Tibial artery (tissue), 4 donors: ENCODE data around the gene MIPOL1.
"Not testable (repeated sequence)": the region's sequence is repeated elsewhere in the genome, so short reads cannot be mapped to it uniquely, and the experiment has no call there.

ENCODE experiments used
- DNase-seq, 2 donors: peaks; one replicate each; pipeline ENCODE4 v3.0.0-alpha.2; 2019
- H3K27ac ChIP-seq, 2 donors: fragments of 200-600 bp; sonication (generic) in 1 of 2; 1 replicate in 1 of 2; 2 replicates in 1 of 2; pipeline ENCODE4 v1.5.1; 2018 to 2019; ENCODE audit warnings: mild to moderate bottlenecking in 1 of 2
- H3K27me3 ChIP-seq, 2 donors: fragments of 200-600 bp; sonication (generic) in 1 of 2; one replicate each; pipeline versions ENCODE4 v1.5.1 to v1.6.0; 2016 to 2019
- H3K36me3 ChIP-seq, 3 donors: fragments of 200-600 bp; sonication (generic) in 2 of 3; one replicate each; pipeline ENCODE4 v1.5.1; 2016 to 2019; ENCODE audit warnings: mild to moderate bottlenecking in 2 of 3
- H3K4me1 ChIP-seq, 4 donors: fragments of 200-600 bp; sonication (generic) in 2 of 4; 1 replicate in 3 of 4; 2 replicates in 1 of 4; pipeline ENCODE4 v1.5.1; 2016 to 2019
- H3K4me3 ChIP-seq, 2 donors: fragments of 200-600 bp; sonication (generic) in 1 of 2; 1 replicate in 1 of 2; 2 replicates in 1 of 2; pipeline ENCODE4 v1.5.1; 2018 to 2019; ENCODE audit warnings: mild to moderate bottlenecking in 2 of 2
- H3K9me3 ChIP-seq, 3 donors: fragments of 200-600 bp; sonication (generic) in 1 of 3; one replicate each; pipeline ENCODE4 v1.5.1; 2016 to 2019
- intact Hi-C: fragments of 100-400 bp; cut with DNase I; formaldehyde crosslinking; loops from one replicate; pipeline ENCODE4 v1.15.0; 2023; ENCODE audit warnings: low total_unique reads
- TF ChIP-seq, protein P1 (sequence below), 2 experiments: fragments of 200-600 bp in 1 of 2; fragments of 450-650 bp in 1 of 2; IDR thresholded peaks; one replicate each; pipeline ENCODE4 v1.5.1; 2017 to 2019; ENCODE audit warnings: antibody characterized with exemption in 2 of 2, mild to moderate bottlenecking in 1 of 2, moderate library complexity in 1 of 2

MIPOL1 gene

DNA sequence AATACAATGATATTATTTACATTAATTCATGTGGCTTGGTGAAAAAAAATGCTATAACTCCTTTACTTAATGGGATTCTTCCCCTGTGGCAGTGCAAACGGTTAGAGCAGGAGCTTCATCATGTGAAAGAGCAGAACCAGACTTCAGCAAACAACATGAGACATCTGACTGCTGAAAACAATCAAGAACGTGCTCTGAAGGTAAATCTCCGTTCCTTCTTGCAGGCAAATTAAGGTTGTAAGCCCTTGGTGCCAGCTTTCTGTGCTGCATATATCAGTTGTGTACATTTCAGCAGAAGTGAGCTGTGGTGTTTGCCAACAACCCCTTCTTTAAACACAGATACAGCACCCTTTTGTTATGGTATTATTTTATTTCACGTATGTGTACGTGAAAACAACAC, 171.7 kb downstream of the MIPOL1 start:
- H3K4me1 ChIP-seq = no peaks in the 10 kb centered on the region
- no peak overlapping the region for H3K4me3 ChIP-seq
- H3K9me3 ChIP-seq = peaks cover 0 to 6% (median 3%) of the 10 kb centered on the region in 3 donors
- no peaks in the 10 kb centered on the region for H3K27me3 ChIP-seq
- no peak for DNase-seq
- TF ChIP-seq, protein P1, sequence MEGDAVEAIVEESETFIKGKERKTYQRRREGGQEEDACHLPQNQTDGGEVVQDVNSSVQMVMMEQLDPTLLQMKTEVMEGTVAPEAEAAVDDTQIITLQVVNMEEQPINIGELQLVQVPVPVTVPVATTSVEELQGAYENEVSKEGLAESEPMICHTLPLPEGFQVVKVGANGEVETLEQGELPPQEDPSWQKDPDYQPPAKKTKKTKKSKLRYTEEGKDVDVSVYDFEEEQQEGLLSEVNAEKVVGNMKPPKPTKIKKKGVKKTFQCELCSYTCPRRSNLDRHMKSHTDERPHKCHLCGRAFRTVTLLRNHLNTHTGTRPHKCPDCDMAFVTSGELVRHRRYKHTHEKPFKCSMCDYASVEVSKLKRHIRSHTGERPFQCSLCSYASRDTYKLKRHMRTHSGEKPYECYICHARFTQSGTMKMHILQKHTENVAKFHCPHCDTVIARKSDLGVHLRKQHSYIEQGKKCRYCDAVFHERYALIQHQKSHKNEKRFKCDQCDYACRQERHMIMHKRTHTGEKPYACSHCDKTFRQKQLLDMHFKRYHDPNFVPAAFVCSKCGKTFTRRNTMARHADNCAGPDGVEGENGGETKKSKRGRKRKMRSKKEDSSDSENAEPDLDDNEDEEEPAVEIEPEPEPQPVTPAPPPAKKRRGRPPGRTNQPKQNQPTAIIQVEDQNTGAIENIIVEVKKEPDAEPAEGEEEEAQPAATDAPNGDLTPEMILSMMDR (IDR thresholded peaks at IDR 0.05) = no peak
- peaks cover 5 to 10% (median 5%) of the 10 kb centered on the region in 3 donors for H3K36me3 ChIP-seq
- intact Hi-C loops = no loop called here
- H3K27ac ChIP-seq = no peak overlapping the region

DNA sequence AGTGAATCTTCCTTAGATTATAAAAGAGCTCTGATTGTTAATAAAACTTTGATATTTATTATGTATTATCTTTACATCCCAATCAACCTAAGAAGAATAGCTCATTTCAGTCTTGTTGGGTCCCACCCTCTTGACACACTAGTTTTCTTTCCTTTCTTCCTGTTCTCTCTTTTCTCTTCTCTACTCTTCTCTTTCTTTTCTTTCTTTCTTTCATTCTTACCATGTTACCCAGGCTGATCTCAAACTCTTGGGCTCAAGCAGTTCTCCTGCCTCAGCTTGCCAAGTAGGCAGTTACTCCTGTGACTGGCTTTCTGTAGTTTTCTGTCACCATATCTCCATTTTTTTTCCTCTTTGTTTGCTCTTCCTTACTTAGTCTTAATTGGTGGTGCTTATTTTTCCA, 177.8 kb downstream of the MIPOL1 start:
- Histone ChIP-seq H3K27me3 (no peaks in the 10 kb centered on the region), H3K4me3 (no peak overlapping the region), H3K36me3 (peaks cover 0 to 5% (median 4%) of the 10 kb centered on the region in 3 donors), H3K9me3 (no peaks in the 10 kb centered on the region), H3K27ac (no peak overlapping the region), H3K4me1 (no peaks in the 10 kb centered on the region)
- DNase-seq = no peak
- intact Hi-C loops = no loop called here
- TF ChIP-seq, protein P1 (IDR thresholded peaks at IDR 0.05) = no peak

DNA sequence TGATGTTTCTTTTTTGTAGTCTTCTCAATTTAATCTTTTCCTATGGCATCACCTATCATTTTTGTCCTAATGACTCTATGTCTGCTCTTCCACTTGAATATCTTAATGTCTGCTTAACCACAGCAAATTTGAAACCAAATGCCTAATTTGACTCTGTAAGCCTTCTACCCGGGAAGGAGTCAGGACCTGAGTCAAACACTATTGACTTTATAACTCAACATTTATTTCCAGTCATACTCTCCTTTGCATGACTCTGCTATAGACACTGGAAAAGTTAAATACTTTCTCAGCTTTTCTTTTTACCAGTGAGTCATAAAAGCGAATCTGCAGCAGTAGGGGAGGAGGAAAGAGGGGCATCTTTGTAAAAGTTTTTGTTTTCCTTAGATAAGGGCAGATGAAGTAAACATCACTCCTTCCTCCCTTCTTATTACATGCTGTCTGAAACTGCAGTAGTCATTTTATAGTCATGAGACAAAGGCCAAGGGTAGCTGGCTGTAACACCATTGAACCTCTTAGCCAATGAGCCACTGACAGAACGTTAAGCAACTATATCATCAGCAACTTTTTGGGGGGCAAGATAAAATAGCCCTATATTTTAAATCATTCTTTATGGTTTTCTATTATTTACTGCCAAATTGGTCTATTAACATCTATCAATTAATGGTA, 179.3 kb downstream of the MIPOL1 start:
- H3K27ac ChIP-seq = no peak overlapping the region
- H3K4me1 ChIP-seq = no peaks in the 10 kb centered on the region
- no peak overlapping the region for H3K4me3 ChIP-seq
- H3K36me3 ChIP-seq = peaks cover 0 to 5% (median 4%) of the 10 kb centered on the region in 3 donors
- H3K9me3 ChIP-seq = no peaks in the 10 kb centered on the region
- TF ChIP-seq, protein P1 (IDR thresholded peaks at IDR 0.05) = no peak
- DNase-seq = no peak
- intact Hi-C loops = no loop called here
- H3K27me3 ChIP-seq = no peaks in the 10 kb centered on the region

DNA sequence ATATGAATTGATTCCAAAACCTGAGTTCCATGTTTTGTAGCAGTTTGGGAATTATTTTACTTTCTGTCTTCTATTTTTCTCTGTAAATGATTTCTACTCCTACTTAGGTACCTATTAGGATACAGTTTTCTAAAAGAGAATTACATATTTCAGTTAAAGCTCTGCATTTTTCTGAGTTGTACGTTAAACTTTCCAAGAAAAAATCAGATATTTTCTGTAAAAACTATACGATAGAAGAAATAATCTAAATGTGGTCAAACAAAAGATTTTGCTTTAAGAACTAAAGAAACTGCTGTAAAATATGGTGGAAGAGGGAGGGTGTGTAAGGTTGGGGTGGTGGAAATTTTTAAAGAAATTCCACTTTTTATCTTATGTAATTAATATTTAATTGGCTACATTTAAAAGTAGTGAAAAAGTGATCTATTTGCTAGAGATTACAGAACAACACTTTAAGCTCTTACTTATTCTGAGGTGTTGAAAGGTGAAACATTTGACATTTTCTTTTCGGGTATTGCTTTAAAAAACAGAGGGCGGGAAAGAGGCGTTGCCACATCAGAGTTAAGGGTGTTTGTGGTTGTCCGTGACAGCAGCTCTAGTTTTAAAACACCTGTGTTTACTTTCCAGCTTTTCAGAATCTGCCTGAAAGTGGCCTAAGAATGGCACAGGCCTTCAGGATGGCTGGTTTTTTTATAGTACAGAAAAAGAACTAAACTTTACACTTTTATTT, 187.3 kb downstream of the MIPOL1 start:
- Histone ChIP-seq H3K9me3 (no peaks in the 10 kb centered on the region), H3K36me3 (peaks cover 0 to 2% (median 0%) of the 10 kb centered on the region in 3 donors), H3K27me3 (no peaks in the 10 kb centered on the region), H3K27ac (no peak overlapping the region), H3K4me1 (no peaks in the 10 kb centered on the region), H3K4me3 (no peak overlapping the region)
- intact Hi-C loops = no loop called here
- TF ChIP-seq, protein P1 (IDR thresholded peaks at IDR 0.05) = no peak
- no peak for DNase-seq

DNA sequence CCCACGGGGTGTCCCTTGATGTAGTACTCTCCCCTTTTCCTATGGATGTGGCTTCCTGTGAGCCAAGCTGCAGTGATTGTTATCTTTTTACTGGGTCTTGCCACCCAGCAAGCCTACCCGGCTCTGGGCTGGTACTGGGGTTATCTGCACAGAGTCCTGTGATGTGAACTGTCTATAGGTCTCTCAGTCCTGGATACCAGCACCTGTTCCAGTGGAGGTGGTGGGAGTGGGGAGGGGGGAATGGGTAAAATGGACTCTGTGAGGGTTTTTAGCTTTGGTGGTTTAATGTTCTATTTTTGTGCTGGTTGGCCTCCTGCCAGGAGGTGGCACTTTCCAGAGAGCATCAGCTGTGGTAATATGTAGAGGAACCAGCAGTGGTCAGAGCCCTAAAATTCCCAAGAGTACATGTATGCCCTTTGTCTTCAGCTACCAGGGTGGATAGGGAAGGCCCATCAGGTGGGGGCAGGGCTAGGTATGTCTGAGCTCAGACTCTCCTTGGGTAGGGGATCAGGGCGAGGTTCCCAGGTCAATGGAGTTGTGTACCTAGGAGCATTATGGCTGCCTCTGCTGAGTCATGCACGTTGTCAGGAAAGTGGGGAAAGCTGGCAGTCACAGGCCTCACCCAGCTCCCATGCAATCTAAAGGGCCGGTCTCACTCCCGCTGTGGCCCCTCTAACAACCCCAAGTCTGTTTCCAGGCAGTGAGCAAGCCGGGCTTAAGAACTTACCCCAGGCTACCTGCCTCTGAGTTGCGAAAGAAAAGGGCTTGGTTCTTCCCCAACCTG, 199.6 kb downstream of the MIPOL1 start:
- H3K4me3 ChIP-seq, H3K27ac ChIP-seq, H3K4me1 ChIP-seq, H3K27me3 ChIP-seq, intact Hi-C loops, DNase-seq: not testable (repeated sequence)
- H3K9me3 ChIP-seq = peaks cover 0 to 33% (median 10%) of the 10 kb centered on the region in 3 donors
- peaks cover 0 to 11% (median 10%) of the 10 kb centered on the region in 3 donors for H3K36me3 ChIP-seq

DNA sequence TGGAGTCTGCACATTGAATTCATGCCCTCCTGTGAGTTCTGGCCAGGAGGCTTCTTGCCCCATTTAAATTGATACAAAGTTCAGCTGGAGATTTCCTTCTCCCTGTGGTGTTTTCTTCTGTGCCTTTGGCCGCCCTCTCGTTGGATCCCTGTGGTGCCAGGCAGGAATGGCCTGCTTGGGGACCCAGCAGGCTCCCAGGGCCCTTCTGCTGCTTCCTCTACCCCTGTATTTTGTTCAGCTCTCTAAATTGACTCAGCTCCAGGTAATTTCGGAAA, 200.1 kb downstream of the MIPOL1 start:
- H3K4me3 ChIP-seq = no peak overlapping the region
- no peak for DNase-seq
- intact Hi-C loops = no loop called here
- peaks cover 0 to 11% (median 10%) of the 10 kb centered on the region in 3 donors for H3K36me3 ChIP-seq
- TF ChIP-seq, protein P1 (IDR thresholded peaks at IDR 0.05) = no peak
- no peaks in the 10 kb centered on the region for H3K4me1 ChIP-seq
- H3K9me3 ChIP-seq = peaks cover 0 to 29% (median 7%) of the 10 kb centered on the region in 3 donors
- H3K27ac ChIP-seq = no peak overlapping the region
- no peaks in the 10 kb centered on the region for H3K27me3 ChIP-seq
